HepG2 (cell line): Measurements from ENCODE around the gene PLXNC1.
"Not testable (repeated sequence)": the region's sequence is repeated elsewhere in the genome, so short reads cannot be mapped to it uniquely, and the experiment has no call there.

Experiments
- CEBPB ChIP-seq: IDR thresholded peaks from 2 replicates; pipeline ENCODE4 v1.6.1; 2011; ENCODE audit warnings: low read depth, low read length, improper control_type of control experiment, borderline replicate concordance
- FOXJ3 ChIP-seq: sonication (generic); formaldehyde crosslinking; IDR thresholded peaks from 2 replicates; pipeline ENCODE4 v1.4.0; 2020; ENCODE audit warnings: missing genetic modification reagents, mild to moderate bottlenecking, borderline replicate concordance
- NCOR1 ChIP-seq: fragments of 200-600 bp; sonication (generic); IDR thresholded peaks from 2 replicates; pipeline ENCODE4 v1.7.0; 2017; ENCODE audit warnings: antibody characterized with exemption, low read length, borderline replicate concordance
- TCF12 ChIP-seq, 2 experiments: fragments of 450-650 bp in 1 of 2; sonication (generic) in 1 of 2; formaldehyde crosslinking in 1 of 2; IDR thresholded peaks; 2 replicates each; pipeline versions ENCODE4 v1.6.1 to v1.8.0; 2017 to 2022; ENCODE audit warnings: antibody characterized with exemption in 1 of 2, mild to moderate bottlenecking in 1 of 2, missing genetic modification reagents in 1 of 2, moderate library complexity in 1 of 2
- TCF7 ChIP-seq: sonication (generic); IDR thresholded peaks from 2 replicates; pipeline ENCODE4 v1.6.1; 2016; ENCODE audit warnings: antibody characterized with exemption, low read depth
- ZNF3 ChIP-seq: IDR thresholded peaks from 2 replicates; pipeline ENCODE4 v1.7.0; 2017; ENCODE audit warnings: inconsistent platforms
- ZSCAN9 ChIP-seq: IDR thresholded peaks from 2 replicates; pipeline ENCODE4 v1.6.1; 2016; ENCODE audit warnings: borderline replicate concordance
- TF ChIP-seq, protein P1 (sequence below): sonication (generic); formaldehyde crosslinking; IDR thresholded peaks from 2 replicates; pipeline ENCODE4 v1.5.0; 2020; ENCODE audit warnings: missing genetic modification reagents
- TF ChIP-seq, protein P2 (sequence below): sonication (generic); formaldehyde crosslinking; IDR thresholded peaks from 2 replicates; pipeline ENCODE4 v1.4.0; 2020; ENCODE audit warnings: missing genetic modification reagents
- TF ChIP-seq, protein P3 (sequence below): sonication (generic); formaldehyde crosslinking; IDR thresholded peaks from 2 replicates; pipeline ENCODE4 v1.5.0; 2020; ENCODE audit warnings: mild to moderate bottlenecking, missing genetic modification reagents, moderate library complexity
- TF ChIP-seq, protein P4 (sequence below): sonication (generic); formaldehyde crosslinking; IDR thresholded peaks from 2 replicates; pipeline ENCODE4 v1.8.0; 2022; ENCODE audit warnings: missing genetic modification reagents, mild to moderate bottlenecking, inconsistent platforms, borderline replicate concordance
- TF ChIP-seq, protein P5 (sequence below): sonication (generic); formaldehyde crosslinking; IDR thresholded peaks from 2 replicates; pipeline ENCODE4 v1.8.0; 2022; ENCODE audit warnings: missing genetic modification reagents, mild to moderate bottlenecking, moderate library complexity, borderline replicate concordance

DNA sequence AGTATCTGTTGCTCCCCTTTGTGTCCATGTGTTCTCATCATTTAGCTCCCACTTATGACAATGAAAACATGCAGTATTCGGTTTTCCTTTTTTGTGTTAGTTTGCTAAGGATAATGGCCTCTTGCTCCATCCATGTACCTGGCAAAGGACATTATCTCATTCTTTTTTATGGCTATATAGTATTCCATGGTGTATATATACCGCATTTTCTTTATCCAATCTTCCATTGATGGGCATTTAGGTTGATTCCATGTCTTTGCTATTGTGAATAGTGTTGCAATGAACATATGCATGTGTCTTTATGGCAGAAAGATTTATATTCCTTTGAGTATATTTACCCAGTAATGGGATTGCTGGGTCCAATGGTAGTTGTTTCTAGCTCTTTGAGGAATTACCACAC, 168.2 kb downstream of the PLXNC1 start:
- TF ChIP-seq TCF7; NCOR1; ZNF3; FOXJ3; ZSCAN9 (CRISPR knock-in tag); CEBPB; TCF12 (IDR thresholded peaks at IDR 0.05); TCF12 (CRISPR knock-in tag; IDR thresholded peaks at IDR 0.05): not testable (repeated sequence)
- TF ChIP-seq, protein P1, sequence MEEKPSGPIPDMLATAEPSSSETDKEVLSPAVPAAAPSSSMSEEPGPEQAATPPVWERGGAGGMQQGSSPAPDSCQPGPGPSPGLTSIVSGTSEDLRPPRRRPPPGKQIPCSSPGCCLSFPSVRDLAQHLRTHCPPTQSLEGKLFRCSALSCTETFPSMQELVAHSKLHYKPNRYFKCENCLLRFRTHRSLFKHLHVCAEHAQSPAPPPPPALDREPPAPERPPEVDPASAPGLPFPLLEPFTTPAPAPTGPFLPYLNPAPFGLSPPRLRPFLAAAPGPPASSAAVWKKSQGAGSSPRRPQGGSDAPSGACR (CRISPR knock-in tag) = not testable (repeated sequence)
- TF ChIP-seq, protein P2, sequence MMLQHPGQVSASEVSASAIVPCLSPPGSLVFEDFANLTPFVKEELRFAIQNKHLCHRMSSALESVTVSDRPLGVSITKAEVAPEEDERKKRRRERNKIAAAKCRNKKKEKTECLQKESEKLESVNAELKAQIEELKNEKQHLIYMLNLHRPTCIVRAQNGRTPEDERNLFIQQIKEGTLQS = not testable (repeated sequence)
- TF ChIP-seq, protein P3, sequence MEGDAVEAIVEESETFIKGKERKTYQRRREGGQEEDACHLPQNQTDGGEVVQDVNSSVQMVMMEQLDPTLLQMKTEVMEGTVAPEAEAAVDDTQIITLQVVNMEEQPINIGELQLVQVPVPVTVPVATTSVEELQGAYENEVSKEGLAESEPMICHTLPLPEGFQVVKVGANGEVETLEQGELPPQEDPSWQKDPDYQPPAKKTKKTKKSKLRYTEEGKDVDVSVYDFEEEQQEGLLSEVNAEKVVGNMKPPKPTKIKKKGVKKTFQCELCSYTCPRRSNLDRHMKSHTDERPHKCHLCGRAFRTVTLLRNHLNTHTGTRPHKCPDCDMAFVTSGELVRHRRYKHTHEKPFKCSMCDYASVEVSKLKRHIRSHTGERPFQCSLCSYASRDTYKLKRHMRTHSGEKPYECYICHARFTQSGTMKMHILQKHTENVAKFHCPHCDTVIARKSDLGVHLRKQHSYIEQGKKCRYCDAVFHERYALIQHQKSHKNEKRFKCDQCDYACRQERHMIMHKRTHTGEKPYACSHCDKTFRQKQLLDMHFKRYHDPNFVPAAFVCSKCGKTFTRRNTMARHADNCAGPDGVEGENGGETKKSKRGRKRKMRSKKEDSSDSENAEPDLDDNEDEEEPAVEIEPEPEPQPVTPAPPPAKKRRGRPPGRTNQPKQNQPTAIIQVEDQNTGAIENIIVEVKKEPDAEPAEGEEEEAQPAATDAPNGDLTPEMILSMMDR = not testable (repeated sequence)
- TF ChIP-seq, protein P4, sequence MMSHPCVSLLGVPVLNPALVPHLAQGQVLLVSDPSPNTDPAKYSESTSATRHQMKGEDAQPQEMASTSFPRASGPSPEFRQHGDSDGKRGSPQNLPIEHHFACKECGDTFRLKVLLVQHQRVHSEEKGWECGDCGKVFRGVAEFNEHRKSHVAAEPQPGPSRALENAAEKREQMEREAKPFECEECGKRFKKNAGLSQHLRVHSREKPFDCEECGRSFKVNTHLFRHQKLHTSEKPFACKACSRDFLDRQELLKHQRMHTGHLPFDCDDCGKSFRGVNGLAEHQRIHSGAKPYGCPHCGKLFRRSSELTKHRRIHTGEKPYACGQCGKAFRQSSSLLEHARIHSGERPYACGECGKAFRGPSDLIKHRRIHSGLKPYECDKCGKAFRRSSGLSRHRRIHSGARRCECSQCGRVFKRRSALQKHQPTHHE = not testable (repeated sequence)
- TF ChIP-seq, protein P5, sequence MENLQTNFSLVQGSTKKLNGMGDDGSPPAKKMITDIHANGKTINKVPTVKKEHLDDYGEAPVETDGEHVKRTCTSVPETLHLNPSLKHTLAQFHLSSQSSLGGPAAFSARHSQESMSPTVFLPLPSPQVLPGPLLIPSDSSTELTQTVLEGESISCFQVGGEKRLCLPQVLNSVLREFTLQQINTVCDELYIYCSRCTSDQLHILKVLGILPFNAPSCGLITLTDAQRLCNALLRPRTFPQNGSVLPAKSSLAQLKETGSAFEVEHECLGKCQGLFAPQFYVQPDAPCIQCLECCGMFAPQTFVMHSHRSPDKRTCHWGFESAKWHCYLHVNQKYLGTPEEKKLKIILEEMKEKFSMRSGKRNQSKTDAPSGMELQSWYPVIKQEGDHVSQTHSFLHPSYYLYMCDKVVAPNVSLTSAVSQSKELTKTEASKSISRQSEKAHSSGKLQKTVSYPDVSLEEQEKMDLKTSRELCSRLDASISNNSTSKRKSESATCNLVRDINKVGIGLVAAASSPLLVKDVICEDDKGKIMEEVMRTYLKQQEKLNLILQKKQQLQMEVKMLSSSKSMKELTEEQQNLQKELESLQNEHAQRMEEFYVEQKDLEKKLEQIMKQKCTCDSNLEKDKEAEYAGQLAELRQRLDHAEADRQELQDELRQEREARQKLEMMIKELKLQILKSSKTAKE (CRISPR knock-in tag) = not testable (repeated sequence)
